ENCODE results near the gene AUNIP. TPM values are rescaled to one million over a fixed set of nuclear protein-coding genes. Genes with fewer than 3 reads are reported as not detected.

Gene AUNIP
- polyA plus RNA-seq, 2 of the 4 experiments (the other 2 are of a cell fraction): 6.5 to 8.4 TPM

GRCh38 chr1:25845664-25846063 lies 13.6 kb downstream of the AUNIP start:
- 67% methylated on average over 5 of the region's 5 CpGs for WGBS (ENCODE audit: missing lambda C conversion rate)
- no peak overlapping the region for H3K4me3 ChIP-seq
- ChIA-PET CTCF (interaction anchor here (0.9 to 1.2 kb wide), 2 partner anchors 8 to 15 kb away, joined by 3 read pairs; no protein-coding TSS in a partner anchor), POLR2A (no interaction called here)
- no peak for TF ChIP-seq ZNF302 (CRISPR knock-in tag; IDR thresholded peaks at IDR 0.05)
- H3K27ac ChIP-seq: no peak overlapping the region
- DNase-seq (ENCODE audit: low read depth in 1 of 2, low spot score in 1 of 2) (no peak), ATAC-seq (no peak), FAIRE-seq (no peak)
- H3K4me1 ChIP-seq: no peaks in the 10 kb centered on the region
- no peaks in the 10 kb centered on the region for H3K9me3 ChIP-seq
- no peak overlapping the region for H3K4me2 ChIP-seq

- ATAC-seq: no peak
- Histone ChIP-seq H3K27ac (no peak overlapping the region), H3K4me1 (no peaks in the 10 kb centered on the region), H3K9me3 (no peaks in the 10 kb centered on the region), H3K4me2 (no peak overlapping the region), H3K4me3 (no peak overlapping the region)
- ChIA-PET POLR2A (no interaction called here), CTCF (interaction anchor here (0.9 to 1.2 kb wide), 2 partner anchors 14 to 35 kb away, joined by 3 read pairs; no protein-coding TSS in a partner anchor)
- TF ChIP-seq ZFP36 (IDR thresholded peaks at IDR 0.05; ENCODE audit: borderline replicate concordance, partially characterized antibody): no peak
- TF ChIP-seq KDM5A (IDR thresholded peaks at IDR 0.05): no peak
- no peak for TF ChIP-seq FOXS1 (CRISPR knock-in tag; IDR thresholded peaks at IDR 0.05)
- TF ChIP-seq HOXB13 (CRISPR knock-in tag; IDR thresholded peaks at IDR 0.05; ENCODE audit: low read depth): no peak
- TF ChIP-seq PBX3 (IDR thresholded peaks at IDR 0.05): no peak
- TF ChIP-seq ESRRA (IDR thresholded peaks at IDR 0.05; ENCODE audit: borderline replicate concordance, low read length): no peak
- TF ChIP-seq ATOH8 (CRISPR knock-in tag; IDR thresholded peaks at IDR 0.05; ENCODE audit: low read depth): no peak
- no peak for TF ChIP-seq E2F6 (IDR thresholded peaks at IDR 0.05; ENCODE audit: borderline replicate concordance, low read depth)
- TF ChIP-seq REST (IDR thresholded peaks at IDR 0.05): no peak
- no peak for TF ChIP-seq RAD21 (conservative IDR thresholded peaks at IDR 0.05 in 1 of 2, IDR thresholded peaks at IDR 0.05 in 1 of 2)
- TF ChIP-seq CHD2 (IDR thresholded peaks at IDR 0.05; ENCODE audit: low read length, partially characterized antibody): no peak
- TF ChIP-seq ZSCAN20 (CRISPR knock-in tag; IDR thresholded peaks at IDR 0.05): no peak
- no peak for TF ChIP-seq JUN (IDR thresholded peaks at IDR 0.05)
- no peak for TF ChIP-seq NR3C1 (IDR thresholded peaks at IDR 0.05)
- no peak for TF ChIP-seq SMC3 (IDR thresholded peaks at IDR 0.05)
- no peak for TF ChIP-seq MAZ (IDR thresholded peaks at IDR 0.05; ENCODE audit: borderline replicate concordance, low read depth, low read length)
- TF ChIP-seq NFE2L2 (conservative IDR thresholded peaks at IDR 0.05; ENCODE audit: low read length): no peak
- no peak for TF ChIP-seq EP300 (IDR thresholded peaks at IDR 0.05)
- 96% methylated on average over 3 of the region's 3 CpGs for WGBS (ENCODE audit: missing lambda C conversion rate)
- no peak for DNase-seq (ENCODE audit: low read depth in 1 of 2, low spot score in 1 of 2)
- FAIRE-seq: no peak
Measured at GRCh38 chr1:25844536-25845337, 14.5 kb downstream of the AUNIP start.

All from A549 (cell line).